BLaER1 (cell line): ENCODE data around the gene PIGR.

ENCODE experiments used
- H3K27ac ChIP-seq: shearing (Covaris generic); formaldehyde crosslinking; 2 replicates; pipeline ENCODE4 v1.8.1; 2022
- H3K27me3 ChIP-seq: shearing (Covaris generic); formaldehyde crosslinking; 2 replicates; pipeline ENCODE4 v1.8.1; 2022
- H3K36me3 ChIP-seq: shearing (Covaris generic); formaldehyde crosslinking; 2 replicates; pipeline ENCODE4 v1.8.1; 2022
- H3K4me1 ChIP-seq: shearing (Covaris generic); formaldehyde crosslinking; 2 replicates; pipeline ENCODE4 v1.8.1; 2022
- H3K4me2 ChIP-seq: shearing (Covaris generic); formaldehyde crosslinking; 2 replicates; pipeline ENCODE4 v1.8.1; 2022
- H3K4me3 ChIP-seq: shearing (Covaris generic); formaldehyde crosslinking; 2 replicates; pipeline ENCODE4 v1.8.1; 2022
- H3K9ac ChIP-seq: shearing (Covaris generic); formaldehyde crosslinking; 2 replicates; pipeline ENCODE4 v1.8.1; 2022
- H3K9me3 ChIP-seq: shearing (Covaris generic); formaldehyde crosslinking; 2 replicates; pipeline ENCODE4 v1.8.1; 2022
- H4K20me1 ChIP-seq: shearing (Covaris generic); formaldehyde crosslinking; 2 replicates; pipeline ENCODE4 v1.8.1; 2022
- Cebpa-rat ChIP-seq: shearing (Covaris generic); IDR thresholded peaks from 2 replicates; pipeline ENCODE4 v1.8.1; 2022

Gene PIGR

DNA sequence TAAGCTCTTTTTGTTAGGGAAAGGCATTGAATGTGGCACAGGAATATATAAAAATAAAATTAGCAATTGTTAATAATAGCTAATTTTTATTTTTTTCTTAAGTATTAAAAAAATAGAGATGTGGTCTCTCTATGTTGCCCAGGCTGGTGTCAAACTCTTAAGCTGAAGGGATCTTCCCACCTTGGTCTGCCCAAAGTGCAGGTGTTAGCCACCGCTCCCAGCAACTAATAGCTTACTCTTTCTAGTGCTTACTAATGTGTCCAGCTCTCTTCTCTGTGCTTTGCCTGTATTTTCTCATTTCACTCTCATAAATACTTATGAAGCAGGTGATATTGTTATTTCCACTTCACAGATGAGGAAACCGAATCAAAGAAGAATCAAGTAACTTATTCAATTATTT lies 62.4 kb downstream of the PIGR start:
- Histone ChIP-seq H3K4me1 (no peaks in the 10 kb centered on the region), H3K36me3 (no peaks in the 10 kb centered on the region), H3K4me3 (no peak overlapping the region), H3K27ac (no peak overlapping the region), H3K27me3 (no peaks in the 10 kb centered on the region), H4K20me1 (no peaks in the 10 kb centered on the region), H3K4me2 (no peak overlapping the region), H3K9me3 (peaks cover 12% of the 10 kb centered on the region), H3K9ac (no peak overlapping the region)
- no peak for TF ChIP-seq Cebpa-rat

DNA sequence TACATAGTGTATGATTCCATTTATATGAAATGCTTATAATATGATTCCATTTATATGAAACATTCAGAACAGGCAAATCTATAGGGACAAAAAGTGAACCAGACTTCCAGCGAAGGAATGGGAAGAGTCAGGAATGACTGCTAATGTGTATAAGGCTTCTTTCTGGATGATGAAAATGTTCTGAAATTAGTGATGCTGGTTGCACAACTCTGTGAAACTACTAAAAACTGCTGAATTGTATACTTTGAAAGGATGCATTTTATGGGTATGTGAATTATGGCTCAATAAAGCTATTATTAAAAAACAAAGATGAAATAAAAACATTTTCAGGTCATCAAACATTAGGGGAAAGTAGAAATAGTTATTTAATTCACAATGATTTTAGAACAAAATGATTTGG lies 63.1 kb downstream of the PIGR start:
- no peaks in the 10 kb centered on the region for H3K27me3 ChIP-seq
- no peak overlapping the region for H3K4me3 ChIP-seq
- no peaks in the 10 kb centered on the region for H3K36me3 ChIP-seq
- no peak overlapping the region for H3K9ac ChIP-seq
- H3K4me2 ChIP-seq = no peak overlapping the region
- no peaks in the 10 kb centered on the region for H3K4me1 ChIP-seq
- TF ChIP-seq Cebpa-rat = no peak
- no peaks in the 10 kb centered on the region for H4K20me1 ChIP-seq
- peaks cover 18% of the 10 kb centered on the region for H3K9me3 ChIP-seq
- no peak overlapping the region for H3K27ac ChIP-seq

DNA sequence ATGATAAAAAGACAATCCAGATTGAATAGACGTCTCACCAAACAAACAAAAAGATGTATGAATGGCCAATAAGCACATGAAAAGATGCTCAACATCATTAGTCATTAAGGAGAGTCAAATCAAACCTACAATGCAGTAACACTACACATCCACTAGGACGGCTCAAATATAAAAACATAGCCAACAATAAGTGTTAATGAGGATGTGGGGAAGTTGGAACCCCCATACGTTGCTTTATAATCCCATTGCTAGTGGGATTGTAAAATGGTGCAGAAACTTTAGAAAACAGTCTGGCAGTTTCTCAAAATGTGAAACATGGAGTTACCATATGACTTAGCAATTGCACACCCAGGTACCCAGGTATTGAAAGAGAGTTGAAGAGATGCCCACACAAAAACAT lies 63.7 kb downstream of the PIGR start:
- Histone ChIP-seq H3K4me1 (no peaks in the 10 kb centered on the region), H3K4me2 (no peak overlapping the region), H3K9me3 (peaks cover 24% of the 10 kb centered on the region), H3K9ac (no peak overlapping the region), H4K20me1 (no peaks in the 10 kb centered on the region), H3K36me3 (no peaks in the 10 kb centered on the region), H3K27me3 (no peaks in the 10 kb centered on the region), H3K4me3 (no peak overlapping the region), H3K27ac (no peak overlapping the region)
- TF ChIP-seq Cebpa-rat = no peak

DNA sequence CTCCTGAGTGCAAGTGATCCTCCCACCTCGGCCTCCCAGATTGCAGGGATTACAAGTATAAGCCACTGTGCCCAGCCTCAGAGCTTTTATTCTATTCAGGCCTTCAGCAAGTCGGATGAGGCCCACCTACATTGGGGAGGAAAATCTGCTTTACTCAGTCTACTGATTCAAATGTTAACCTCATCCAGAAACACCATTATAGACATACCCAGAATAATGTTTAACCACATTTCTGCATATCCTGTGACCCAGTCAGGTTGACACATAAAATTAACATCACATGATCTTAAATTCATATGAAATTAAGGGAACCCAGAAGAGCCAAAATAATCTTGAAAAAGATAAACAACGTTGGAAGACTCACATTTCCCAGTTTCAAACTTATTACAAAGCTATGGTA lies 66.0 kb downstream of the PIGR start:
- Histone ChIP-seq H3K4me3 (no peak overlapping the region), H3K9ac (no peak overlapping the region), H3K4me1 (no peaks in the 10 kb centered on the region), H4K20me1 (no peaks in the 10 kb centered on the region), H3K9me3 (peaks cover 45% of the 10 kb centered on the region), H3K4me2 (no peak overlapping the region), H3K27ac (no peak overlapping the region), H3K36me3 (no peaks in the 10 kb centered on the region), H3K27me3 (no peaks in the 10 kb centered on the region)
- no peak for TF ChIP-seq Cebpa-rat
